Effector memory CD4-positive, alpha-beta T cell (primary cell): ENCODE measurements around the gene OR10P1.
"Not testable (repeated sequence)": the region's sequence is repeated elsewhere in the genome, so short reads cannot be mapped to it uniquely, and the experiment has no call there.

Experiments
- DNase-seq, 3 donors: peaks; one replicate each; pipeline ENCODE4 v3.0.0-alpha.2; 2020
- H3K27ac ChIP-seq: 2 replicates; pipeline ENCODE4 v1.7.0; 2013; ENCODE audit warnings: mild to moderate bottlenecking, low read length, moderate library complexity; ENCODE audit not compliant: insufficient read depth, poor library complexity, severe bottlenecking
- H3K27me3 ChIP-seq: replicated peaks from 2 replicates; pipeline ENCODE4 v1.7.0; 2013; ENCODE audit warnings: mild to moderate bottlenecking, low read length; ENCODE audit not compliant: insufficient read depth, control insufficient read depth, poor library complexity, severe bottlenecking
- H3K36me3 ChIP-seq: 2 replicates; pipeline ENCODE4 v1.7.0; 2013; ENCODE audit warnings: mild to moderate bottlenecking, low read length, moderate library complexity; ENCODE audit not compliant: control insufficient read depth, insufficient read depth
- H3K4me1 ChIP-seq: 2 replicates; pipeline ENCODE4 v1.7.0; 2013; ENCODE audit warnings: low read length, mild to moderate bottlenecking; ENCODE audit not compliant: control insufficient read depth, insufficient read depth, poor library complexity, severe bottlenecking
- H3K4me3 ChIP-seq: 2 replicates; pipeline ENCODE4 v1.7.0; 2013; ENCODE audit warnings: low read length, low read depth, mild to moderate bottlenecking; ENCODE audit not compliant: insufficient read depth, poor library complexity, severe bottlenecking
- H3K9me3 ChIP-seq: 2 replicates; pipeline ENCODE4 v1.7.0; 2013; ENCODE audit warnings: mild to moderate bottlenecking, low read length, moderate library complexity; ENCODE audit not compliant: control insufficient read depth
- total RNA-seq, 3 donors: gene quantifications; one replicate each; lab custom pipeline; 2026; lab: John Stamatoyannopoulos, UW

OR10P1 gene
- 0 reads per million in 3 donors for total RNA-seq

- no peaks in the 10 kb centered on the region for H3K9me3 ChIP-seq
These were observed at the start of gene OR10P1 for GRCh38 chr12:55636853-55637252. Gene OR10P1 (plus strand): TSS chr12:55636892. CDS start chr12:55636892, 0 bp downstream.

DNA sequence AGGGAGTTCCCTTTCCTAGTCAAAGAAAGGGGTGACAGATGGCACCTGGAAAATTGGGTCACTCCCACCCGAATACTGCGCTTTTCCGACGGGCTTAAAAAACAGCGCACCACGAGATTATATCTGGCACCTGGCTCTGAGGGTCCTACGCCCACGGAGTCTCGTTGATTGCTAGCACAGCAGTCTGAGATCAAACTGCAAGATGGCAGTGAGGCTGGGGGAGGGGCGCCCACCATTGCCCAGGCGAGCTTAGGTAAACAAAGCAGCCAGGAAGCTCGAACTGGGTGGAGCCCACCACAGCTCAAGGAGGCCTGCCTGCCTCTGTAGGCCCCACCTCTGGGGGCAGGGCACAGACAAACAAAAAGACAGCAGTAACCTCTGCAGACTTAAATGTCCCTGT lies 46.5 kb upstream of the OR10P1 start:
- not testable (repeated sequence) for H3K9me3 ChIP-seq, H3K27ac ChIP-seq, DNase-seq, H3K4me1 ChIP-seq, H3K36me3 ChIP-seq, H3K4me3 ChIP-seq, H3K27me3 ChIP-seq

More at GRCh38 chr12:55636853-55637252, at the start of gene OR10P1:
- H3K4me3 ChIP-seq = no peak within 1 kb of the TSS
- no peaks in the 10 kb centered on the region for H3K36me3 ChIP-seq
- peaks cover 6% of the 10 kb centered on the region for H3K4me1 ChIP-seq
- H3K27me3 ChIP-seq = no peaks in the 10 kb centered on the region
- no peak within 1 kb of the TSS for H3K27ac ChIP-seq
- no peak for DNase-seq

GRCh38 chr12:55607821-55608594 lies 28.7 kb upstream of the OR10P1 start:
- DNase-seq = no peak
- Histone ChIP-seq H3K9me3 (no peaks in the 10 kb centered on the region), H3K36me3 (no peaks in the 10 kb centered on the region), H3K4me1 (no peaks in the 10 kb centered on the region), H3K27me3 (no peaks in the 10 kb centered on the region), H3K27ac (no peak overlapping the region), H3K4me3 (no peak overlapping the region)

GRCh38 chr12:55610598-55610997 lies 26.1 kb upstream of the OR10P1 start:
- Histone ChIP-seq H3K27me3 (no peaks in the 10 kb centered on the region), H3K9me3 (no peaks in the 10 kb centered on the region), H3K27ac (no peak overlapping the region), H3K36me3 (no peaks in the 10 kb centered on the region), H3K4me1 (no peaks in the 10 kb centered on the region), H3K4me3 (no peak overlapping the region)
- DNase-seq = no peak

GRCh38 chr12:55612646-55613045 lies 24.0 kb upstream of the OR10P1 start:
- Histone ChIP-seq H3K36me3 (no peaks in the 10 kb centered on the region), H3K4me1 (no peaks in the 10 kb centered on the region), H3K9me3 (no peaks in the 10 kb centered on the region), H3K27me3 (no peaks in the 10 kb centered on the region), H3K27ac (no peak overlapping the region), H3K4me3 (no peak overlapping the region)
- DNase-seq = no peak

DNA sequence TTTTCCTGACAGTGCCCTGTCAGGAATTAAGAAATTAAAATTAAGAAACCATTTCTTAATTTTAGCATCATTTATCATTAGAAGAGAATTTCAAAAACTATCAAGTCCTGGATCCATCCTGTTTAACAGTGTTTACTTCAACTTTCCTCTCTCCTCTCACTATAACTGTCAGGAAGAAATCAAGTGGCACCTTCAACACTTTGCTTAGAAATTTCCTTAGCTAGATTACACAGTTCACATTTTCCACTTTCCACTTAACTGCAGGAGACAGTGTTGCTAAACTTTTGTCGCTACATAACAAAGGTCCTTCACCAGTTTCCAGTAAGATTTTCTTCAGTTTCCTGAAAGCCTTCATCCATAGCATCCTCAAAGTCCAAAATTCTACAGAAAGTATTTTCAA lies 21.9 kb upstream of the OR10P1 start:
- no peaks in the 10 kb centered on the region for H3K9me3 ChIP-seq
- no peaks in the 10 kb centered on the region for H3K27me3 ChIP-seq
- no peak overlapping the region for H3K27ac ChIP-seq
- H3K4me1 ChIP-seq = no peaks in the 10 kb centered on the region
- DNase-seq = no peak
- no peak overlapping the region for H3K4me3 ChIP-seq
- no peaks in the 10 kb centered on the region for H3K36me3 ChIP-seq

- peaks cover 3% of the 10 kb centered on the region for H3K27me3 ChIP-seq
- H3K4me1 ChIP-seq = no peaks in the 10 kb centered on the region
- H3K27ac ChIP-seq = no peak overlapping the region
- H3K9me3 ChIP-seq = no peaks in the 10 kb centered on the region
- DNase-seq = peak in 1 of 3 donors; percentile 26
- no peaks in the 10 kb centered on the region for H3K36me3 ChIP-seq
- H3K4me3 ChIP-seq = no peak overlapping the region
These were observed 17.1 kb upstream of the OR10P1 start for GRCh38 chr12:55619354-55620138.

- DNase-seq = no peak
- Histone ChIP-seq H3K27me3 (peaks cover 3% of the 10 kb centered on the region), H3K36me3 (no peaks in the 10 kb centered on the region), H3K4me1 (no peaks in the 10 kb centered on the region), H3K9me3 (no peaks in the 10 kb centered on the region), H3K4me3 (no peak overlapping the region), H3K27ac (no peak overlapping the region)
These were observed 12.6 kb upstream of the OR10P1 start for GRCh38 chr12:55624056-55624455.

GRCh38 chr12:55626154-55626553 lies 10.5 kb upstream of the OR10P1 start:
- no peak overlapping the region for H3K4me3 ChIP-seq
- H3K36me3 ChIP-seq = no peaks in the 10 kb centered on the region
- no peak overlapping the region for H3K27ac ChIP-seq
- no peaks in the 10 kb centered on the region for H3K4me1 ChIP-seq
- H3K27me3 ChIP-seq = no peaks in the 10 kb centered on the region
- no peak for DNase-seq
- H3K9me3 ChIP-seq = no peaks in the 10 kb centered on the region
